HT1080 (cell line): ENCODE measurements around the gene PAH. TPM values are rescaled to one million over a fixed set of nuclear protein-coding genes. Genes with fewer than 3 reads are reported as not detected.
A peak's percentile ranks its signal among the peaks of the same experiment; 100 is the strongest.
"Not testable (repeated sequence)": the region's sequence is repeated elsewhere in the genome, so short reads cannot be mapped to it uniquely, and the experiment has no call there.

ENCODE experiments used
- DNase-seq: peaks from one replicate; pipeline ENCODE4 v3.0.0-alpha.2; 2015; ENCODE audit warnings: low read depth
- total RNA-seq: library from RNA; depleted of rRNA; stranded (reverse); fragments of >200 nt; shearing (Covaris generic); gene quantifications from 2 replicates; pipeline ENCODE4 v1.2.3, GENCODE V29; 2014; rRNA removed

The PAH gene
- total RNA-seq, 1 experiment from 2014 or later, result not detected

DNA sequence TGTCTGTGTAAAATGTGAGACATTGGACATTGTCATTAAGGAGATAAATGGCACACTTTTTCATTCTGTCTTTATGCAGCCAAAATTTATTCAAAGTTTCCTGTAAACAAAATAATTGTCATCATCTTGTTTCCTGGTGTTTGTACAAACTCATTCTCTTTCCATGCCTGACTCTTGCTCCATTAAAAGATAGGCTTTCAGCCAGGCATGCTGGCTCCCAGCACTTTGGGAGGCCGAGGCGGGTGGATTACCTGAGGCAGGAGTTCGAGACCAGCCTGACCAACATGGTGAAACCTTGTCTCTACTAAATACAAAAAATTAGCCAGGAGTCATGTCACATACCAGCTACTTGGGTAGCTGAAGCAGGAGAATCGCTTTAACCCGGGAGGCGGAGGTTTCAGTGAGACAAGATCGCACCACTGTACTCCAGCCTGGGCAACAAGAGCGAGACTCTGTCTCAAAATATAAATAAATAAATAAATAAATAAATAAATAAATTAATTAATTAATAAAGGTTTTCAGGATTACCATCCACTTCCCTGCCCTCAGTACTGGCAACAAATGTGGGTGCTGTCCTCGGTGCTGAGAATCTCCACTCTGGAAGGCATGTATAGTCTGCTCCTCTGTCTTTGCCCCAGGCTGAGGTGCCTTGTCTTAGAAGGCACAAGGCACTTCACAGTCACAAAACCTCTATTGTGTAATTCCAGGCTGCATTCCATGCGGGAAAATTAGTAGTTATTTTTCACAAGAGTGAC, 83.2 kb downstream of the PAH start:
- no peak for DNase-seq

DNA sequence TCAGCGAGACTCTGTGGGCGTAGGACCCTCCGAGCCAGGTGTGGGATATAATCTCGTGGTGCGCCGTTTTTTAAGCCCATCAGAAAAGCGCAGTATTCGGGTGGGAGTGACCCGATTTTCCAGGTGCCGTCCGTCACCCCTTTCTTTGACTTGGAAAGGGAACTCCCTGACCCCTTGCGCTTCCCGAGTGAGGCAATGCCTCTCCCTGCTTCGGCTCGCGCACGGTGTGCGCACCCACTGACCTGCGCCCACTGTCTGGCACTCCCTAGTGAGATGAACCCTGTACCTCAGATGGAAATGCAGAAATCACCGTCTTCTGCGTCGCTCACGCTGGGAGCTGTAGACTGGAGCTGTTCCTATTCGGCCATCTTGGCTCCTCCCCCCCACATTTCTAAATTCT, 84.2 kb downstream of the PAH start:
- DNase-seq, result not testable (repeated sequence)

DNA sequence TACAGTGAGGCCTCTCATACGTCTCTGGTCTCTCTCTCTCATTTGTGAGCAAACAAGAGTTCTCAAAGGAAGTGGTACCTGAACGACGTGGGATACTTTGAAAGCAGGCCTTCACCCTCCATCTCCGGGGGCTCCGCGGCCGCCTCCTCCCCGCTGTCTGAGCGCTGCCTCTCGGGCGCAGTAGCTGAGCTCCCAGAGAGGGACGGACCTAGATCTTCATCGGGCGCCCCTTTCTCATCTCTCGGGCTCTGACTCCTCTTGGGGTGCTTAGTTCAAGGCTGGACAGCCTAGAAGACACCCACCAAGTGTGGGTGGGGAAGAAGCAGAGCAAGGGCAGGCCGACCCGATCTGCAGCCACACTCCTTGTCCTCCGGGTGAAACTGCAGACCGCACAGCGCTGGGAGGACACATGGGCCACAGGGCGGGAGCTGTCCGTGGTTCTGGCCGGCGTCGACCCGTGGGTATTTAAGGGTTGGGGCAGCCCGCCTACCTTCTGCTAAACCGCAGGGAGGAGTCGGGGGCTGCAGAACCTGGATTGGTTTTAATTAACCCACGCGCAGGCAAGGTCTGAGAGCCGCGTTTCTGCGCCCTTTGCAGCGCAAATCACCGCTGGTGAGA, 92.7 kb downstream of the PAH start:
- DNase-seq, result peak; percentile 32

DNA sequence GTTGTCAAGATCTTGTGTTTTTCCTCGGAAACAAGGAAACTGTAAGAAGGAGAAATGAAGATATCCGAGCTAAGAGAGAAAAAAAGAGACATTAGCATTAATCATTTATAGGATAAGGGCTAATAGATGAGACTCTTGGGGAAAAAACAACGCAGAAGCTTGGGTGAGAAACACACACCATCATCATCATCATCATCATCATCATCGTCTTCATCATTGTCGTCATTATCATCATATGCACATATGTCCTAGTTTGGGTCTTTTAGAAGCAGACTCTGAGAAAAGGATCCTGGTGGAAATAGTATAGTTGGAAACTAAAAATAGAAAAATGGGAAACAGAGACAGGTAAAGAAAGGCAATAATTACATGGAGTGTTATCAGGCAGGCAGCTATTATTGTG, 95.9 kb downstream of the PAH start:
- no peak for DNase-seq

DNA sequence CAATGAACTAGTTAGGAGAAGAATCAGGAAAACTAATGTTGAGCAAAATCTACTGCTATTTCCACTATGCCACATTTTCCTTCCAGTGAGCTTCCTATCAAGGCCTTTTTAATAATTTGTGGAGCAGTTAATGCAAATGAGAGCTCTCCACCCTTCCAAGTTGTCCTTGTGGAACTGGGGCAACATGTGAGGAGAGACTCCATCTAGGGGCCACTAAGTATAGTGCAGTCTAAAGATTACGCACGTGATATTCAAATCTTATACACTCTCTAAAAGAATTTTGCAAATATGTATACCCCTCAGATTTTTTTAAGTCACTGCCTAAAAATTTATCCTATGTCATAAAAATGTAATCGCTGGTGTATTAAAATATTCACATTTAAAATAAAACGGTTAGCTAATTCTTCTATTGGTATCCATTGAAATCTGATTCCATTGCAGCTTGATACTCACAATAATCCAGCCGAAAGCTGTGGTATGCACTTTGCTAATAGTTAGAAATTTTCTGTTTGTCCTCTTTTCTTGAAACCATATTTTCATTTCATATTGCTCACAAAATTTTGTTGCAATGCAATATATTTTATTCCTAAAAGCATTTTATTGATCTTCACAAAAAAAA, 100.1 kb downstream of the PAH start:
- DNase-seq, result peak; percentile 15

DNA sequence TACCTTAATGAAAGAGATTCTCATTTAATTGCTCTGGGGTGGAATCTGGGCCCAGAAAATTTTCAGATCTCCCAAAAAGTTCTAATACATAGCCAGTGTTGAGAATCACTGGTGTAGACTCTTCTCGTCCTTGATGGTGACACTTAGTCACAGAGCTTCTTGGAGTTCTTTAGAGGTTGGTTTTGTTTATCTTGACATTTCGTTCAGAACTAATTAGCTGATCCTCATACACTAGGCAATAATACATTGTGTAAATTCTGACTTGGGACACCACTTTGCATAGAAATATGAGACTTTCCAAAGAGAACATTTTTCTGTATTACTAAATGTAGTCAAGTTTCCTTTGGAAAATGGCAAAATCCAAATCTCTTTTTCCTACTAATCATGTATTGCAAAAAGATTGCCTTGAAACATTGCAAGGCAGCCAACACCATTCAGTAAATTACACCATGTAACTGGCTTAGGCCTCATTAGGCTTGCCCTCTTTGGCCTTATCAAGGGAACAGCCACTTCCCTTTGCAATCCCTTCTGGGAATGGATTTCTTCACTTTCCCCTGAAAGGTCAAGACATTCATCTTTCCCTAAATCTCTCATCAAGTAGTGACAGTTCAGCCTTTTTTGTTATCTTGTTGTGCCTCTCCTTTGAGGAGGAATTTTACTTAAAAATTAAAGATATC, 102.2 kb downstream of the PAH start:
- no peak for DNase-seq

DNA sequence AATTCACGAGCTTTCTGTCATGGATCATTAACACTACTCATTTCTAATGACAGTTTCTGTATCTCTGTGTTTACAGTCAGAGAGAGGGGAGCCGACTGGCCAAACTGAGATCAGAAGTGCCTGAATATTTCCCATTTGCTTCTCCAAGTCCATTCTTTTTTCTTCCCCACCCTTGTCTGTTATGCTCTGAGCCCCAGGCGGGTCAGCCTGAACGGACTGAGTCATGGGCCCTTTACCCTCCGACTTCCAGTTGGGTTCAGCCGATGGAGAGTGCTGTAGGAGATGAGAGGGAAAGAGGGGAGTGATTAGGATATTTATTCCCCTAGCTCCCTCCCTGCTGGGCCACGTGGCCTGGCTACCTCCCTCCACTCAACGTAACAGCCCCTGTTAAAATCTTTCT, 104.7 kb downstream of the PAH start:
- DNase-seq, result no peak

DNA sequence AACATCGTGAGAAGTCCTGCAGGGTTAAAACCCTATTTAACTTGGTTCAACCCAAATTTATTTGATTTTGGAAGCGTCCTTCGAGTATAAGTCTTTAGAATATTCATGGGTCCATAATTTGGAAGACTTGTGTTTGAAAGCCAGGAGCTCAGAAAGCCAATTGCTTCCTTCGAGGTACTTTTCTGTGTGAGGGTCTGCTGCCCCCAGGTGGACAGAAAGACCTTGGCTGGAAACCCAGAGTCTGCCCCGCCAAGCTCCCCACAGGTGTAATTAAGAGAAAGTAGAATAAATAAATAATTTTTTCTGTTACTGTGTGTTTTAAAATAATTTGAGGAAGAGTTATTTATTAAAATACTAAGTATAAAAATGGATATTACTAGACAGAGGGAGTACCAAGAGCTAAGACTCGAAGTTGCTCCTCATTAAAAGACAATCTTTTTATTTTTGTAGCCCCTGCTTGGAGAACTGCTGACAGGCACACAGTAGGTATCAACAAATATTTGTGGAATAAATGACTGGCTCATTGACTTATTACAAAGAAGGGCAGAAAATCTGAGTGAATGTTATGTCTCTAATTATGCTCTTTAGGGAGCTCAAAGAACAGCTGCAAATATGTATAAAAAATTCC, 105.8 kb downstream of the PAH start:
- DNase-seq, result peak; percentile 25

DNA sequence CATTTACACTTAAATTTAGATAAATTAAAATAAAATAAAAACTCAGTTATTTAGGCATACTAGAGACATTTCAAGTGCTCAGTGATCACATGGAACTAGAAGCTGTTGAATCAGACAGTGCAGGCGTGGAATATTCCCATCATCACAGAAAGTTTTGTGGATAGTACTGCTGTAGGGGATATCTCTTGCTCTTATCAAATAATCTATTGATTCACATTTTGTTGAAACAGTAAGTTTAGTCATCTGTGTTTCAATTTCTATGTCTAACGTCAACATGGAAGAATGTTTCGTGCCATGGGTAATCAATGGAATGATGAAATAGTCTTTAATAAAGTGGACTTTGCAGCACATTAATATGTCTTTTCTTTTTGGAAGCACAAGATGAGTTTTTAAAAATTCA, 108.6 kb downstream of the PAH start:
- no peak for DNase-seq

DNA sequence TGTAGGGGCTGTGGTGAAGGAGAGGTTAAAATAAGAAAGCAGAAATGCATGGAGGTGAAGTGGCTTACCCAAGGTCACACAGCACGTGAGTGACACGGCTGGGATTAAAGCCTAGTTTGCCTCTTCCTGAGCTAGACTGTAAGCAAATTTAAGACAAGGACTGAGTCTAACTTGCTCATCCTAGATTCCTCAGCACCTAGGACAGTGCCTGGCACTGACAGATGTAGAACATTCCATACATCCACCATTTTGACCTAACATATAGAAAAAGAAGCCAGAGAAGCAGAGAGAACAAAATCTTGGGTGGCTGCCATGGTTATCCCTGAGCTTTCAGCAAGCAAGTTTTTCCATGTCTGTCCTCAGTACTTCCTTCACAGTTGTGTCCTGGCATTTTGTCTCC, 110.5 kb downstream of the PAH start:
- no peak for DNase-seq

DNA sequence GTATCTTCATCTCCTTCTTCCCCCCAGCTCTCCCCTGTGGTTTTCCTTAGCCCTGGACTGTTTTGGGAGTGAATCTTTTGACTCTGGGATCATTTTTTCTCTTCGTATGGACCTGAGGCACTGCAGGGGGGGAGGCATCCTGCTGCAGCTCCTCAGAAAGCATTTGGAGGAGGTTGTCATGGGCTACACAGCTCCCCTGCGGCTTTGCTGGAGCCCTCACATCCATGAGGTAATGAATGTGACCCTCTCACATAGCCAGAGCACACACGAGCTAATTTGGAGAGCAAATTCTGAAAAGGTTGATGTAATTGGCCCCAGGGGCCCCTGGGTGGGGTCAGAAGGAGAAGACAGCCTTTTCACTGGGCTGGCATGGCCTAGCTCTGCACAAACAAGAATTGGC, 110.9 kb downstream of the PAH start:
- no peak for DNase-seq

DNA sequence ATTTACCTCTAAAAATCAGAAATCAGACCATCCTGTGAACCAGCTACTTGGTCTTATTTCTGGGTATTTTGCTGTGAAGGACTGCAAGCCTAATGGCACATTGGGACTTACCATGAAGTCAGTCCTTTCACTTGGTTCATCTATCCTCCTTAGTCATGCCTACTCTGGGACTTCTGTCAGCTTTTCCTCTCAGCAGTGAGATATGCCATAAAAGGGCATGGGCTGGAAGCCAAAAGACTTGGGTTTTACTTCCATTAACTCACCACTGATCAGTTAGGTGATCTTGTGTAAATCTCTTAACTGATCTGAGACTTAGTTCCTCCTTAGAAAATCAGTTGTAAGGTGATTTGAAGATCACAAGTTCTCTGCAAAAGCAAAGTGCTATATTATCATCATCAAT, 116.5 kb downstream of the PAH start:
- DNase-seq, result no peak

DNA sequence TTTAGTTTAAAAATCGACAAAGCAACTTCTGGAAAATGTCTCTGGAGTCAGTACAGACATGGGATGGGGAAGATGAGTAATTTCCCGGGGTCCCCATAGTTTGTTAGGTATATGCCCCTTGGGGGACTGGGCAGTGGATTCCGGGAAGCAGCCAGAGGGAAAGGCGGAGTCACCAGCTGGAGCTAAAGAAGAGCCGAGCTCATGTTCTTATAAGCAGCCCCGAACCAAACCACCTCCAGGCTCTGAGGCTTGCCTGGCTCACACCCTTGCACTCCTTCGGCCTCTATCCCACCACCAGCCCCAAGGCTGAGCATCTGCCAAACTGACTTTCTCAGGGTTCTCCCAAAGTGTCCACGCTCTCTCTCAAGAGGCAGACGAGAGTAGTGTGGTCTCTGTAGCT, 117.8 kb downstream of the PAH start:
- DNase-seq, result no peak

DNA sequence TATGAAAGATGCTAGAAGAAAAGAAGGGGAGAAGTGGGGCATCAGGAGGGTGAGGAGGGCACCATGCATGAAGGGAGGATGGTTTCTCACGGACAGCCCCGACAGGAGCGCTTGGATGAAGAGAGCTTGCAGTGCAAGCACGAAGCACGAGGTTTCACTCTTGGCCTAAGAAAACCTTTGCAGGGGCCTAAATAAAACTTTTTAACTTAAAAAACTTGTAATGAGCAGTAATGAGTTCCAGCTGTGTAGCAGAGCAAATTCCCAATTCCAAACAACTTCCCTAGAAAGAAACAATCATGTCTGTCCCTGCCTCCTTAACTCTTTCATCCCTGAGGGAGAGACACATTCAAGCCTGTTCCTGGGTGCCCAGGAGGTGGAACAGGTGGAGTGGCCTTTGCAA, 119.5 kb downstream of the PAH start:
- DNase-seq, result no peak

DNA sequence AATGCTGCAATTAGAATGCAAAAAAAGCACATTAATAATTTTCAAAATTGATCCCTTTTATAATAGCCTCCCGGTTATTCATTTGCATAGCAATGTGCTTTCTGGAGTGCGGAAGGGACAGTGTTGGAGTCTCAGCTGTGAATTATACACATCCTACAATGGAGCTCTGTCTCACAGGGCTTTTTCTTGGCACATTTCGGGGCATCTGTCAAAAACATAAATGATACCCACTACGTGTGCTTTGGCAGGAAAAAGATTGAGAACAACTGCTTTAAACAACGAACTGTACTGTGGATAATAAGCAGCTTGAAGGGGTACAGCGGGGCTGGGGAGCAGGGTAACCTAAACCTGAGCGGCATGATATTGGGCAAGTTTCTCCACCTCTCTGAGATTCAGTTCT, 123.1 kb downstream of the PAH start:
- DNase-seq, result no peak

Other genes with a start within 250 kb of the PAH start
- not detected in 2 replicates for gene ASCL1, start 40.4 kb upstream of the PAH start, total RNA-seq